ENCODE measurements around the gene GABRD. TPM values are rescaled to one million over a fixed set of nuclear protein-coding genes. Genes with fewer than 3 reads are reported as not detected.

The GABRD gene
- total and polyA plus RNA-seq, 2 of the 13 experiments (the other 11 are each of a cell fraction or from before 2014, with no cell fraction given): not detected

DNA sequence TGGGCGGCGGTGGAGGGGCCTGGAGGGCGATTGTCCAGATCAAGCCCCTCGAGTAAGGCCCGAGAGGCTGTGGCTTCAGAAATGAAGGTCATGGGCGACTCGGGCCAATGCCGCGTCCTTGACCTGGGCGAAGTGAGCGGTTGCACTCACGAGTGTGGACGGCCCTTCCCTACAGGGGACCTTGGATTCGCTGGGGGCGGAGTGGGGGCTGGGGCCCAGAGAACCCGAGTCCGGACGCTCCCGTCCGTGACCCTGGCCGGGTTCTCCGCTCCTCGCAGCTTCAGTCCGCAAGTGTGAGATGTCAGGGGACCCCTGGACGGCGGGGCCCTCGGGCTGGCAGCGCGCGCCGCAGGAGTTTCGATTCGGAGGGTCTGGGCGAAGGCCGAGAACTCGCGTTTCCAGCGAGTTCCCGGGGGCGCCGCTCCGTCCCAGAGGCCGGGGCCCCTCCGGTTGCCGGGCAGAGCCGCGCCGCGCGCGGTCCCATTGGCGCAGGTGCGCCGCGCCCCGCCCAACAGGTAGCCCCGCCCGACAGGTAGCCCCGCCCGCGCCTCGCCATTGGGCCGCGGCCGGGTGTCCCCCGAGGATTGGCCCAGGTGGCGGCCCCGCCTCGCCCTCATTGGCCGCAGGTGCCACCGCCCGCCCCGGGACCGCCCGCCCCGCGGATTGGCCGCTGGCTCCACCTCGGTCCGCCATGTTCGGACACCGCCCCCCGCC, 30.7 kb downstream of the GABRD start, which contains the start of gene PRKCZ (continued):
- TF ChIP-seq ZFP91 (CRISPR knock-in tag; IDR thresholded peaks at IDR 0.05; ENCODE audit: borderline replicate concordance) (peak; percentile 63; the same call in 1 of the 2 replicates), YY1 (IDR thresholded peaks at IDR 0.05; ENCODE audit: insufficient read depth, insufficient replicate concordance, low read depth, low read length) (peak; percentile 76), NFE2L2 (IDR thresholded peaks at IDR 0.05; ENCODE audit: low read length) (no peak), HDAC2 (CRISPR knock-in tag; IDR thresholded peaks at IDR 0.05) (peak; percentile 51), KMT2A (CRISPR knock-in tag; IDR thresholded peaks at IDR 0.05) (peak; percentile 60), ZSCAN20 (CRISPR knock-in tag; IDR thresholded peaks at IDR 0.05; ENCODE audit: borderline replicate concordance) (peak; percentile 90; the same call in 1 of the 2 replicates), SOX13 (IDR thresholded peaks at IDR 0.05) (no peak), SOX13 (CRISPR knock-in tag; conservative IDR thresholded peaks at IDR 0.05 in 1 of 2, IDR thresholded peaks at IDR 0.05 in 1 of 2) (peak in 1 of 2 experiments; percentile 18; a peak in 1 of 4 replicates), ATF7-NPFF (CRISPR knock-in tag; IDR thresholded peaks at IDR 0.05; ENCODE audit: low read depth) (0 out of 2 replicates have a peak, but pooled peaks have one; percentile 62), ZSCAN30 (CRISPR knock-in tag; IDR thresholded peaks at IDR 0.05) (no peak), ZNF350 (CRISPR knock-in tag; IDR thresholded peaks at IDR 0.05; ENCODE audit: borderline replicate concordance, low read depth) (peak; percentile 46; the same call in 1 of the 2 replicates), PHF5A (CRISPR knock-in tag; IDR thresholded peaks at IDR 0.05; ENCODE audit: low read depth, unreplicated experiment) (no peak), KMT2B (CRISPR knock-in tag; IDR thresholded peaks at IDR 0.05) (0 out of 2 replicates have a peak, but pooled peaks have one; percentile 21), CHD2 (IDR thresholded peaks at IDR 0.05; ENCODE audit: low read depth, low read length) (peak; percentile 65; the same call in 1 of the 2 replicates)
- TF ChIP-seq, protein P1, sequence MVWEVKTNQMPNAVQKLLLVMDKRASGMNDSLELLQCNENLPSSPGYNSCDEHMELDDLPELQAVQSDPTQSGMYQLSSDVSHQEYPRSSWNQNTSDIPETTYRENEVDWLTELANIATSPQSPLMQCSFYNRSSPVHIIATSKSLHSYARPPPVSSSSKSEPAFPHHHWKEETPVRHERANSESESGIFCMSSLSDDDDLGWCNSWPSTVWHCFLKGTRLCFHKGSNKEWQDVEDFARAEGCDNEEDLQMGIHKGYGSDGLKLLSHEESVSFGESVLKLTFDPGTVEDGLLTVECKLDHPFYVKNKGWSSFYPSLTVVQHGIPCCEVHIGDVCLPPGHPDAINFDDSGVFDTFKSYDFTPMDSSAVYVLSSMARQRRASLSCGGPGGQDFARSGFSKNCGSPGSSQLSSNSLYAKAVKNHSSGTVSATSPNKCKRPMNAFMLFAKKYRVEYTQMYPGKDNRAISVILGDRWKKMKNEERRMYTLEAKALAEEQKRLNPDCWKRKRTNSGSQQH (CRISPR knock-in tag; IDR thresholded peaks at IDR 0.05; ENCODE audit: low read depth): no peak
- TF ChIP-seq, protein P2, sequence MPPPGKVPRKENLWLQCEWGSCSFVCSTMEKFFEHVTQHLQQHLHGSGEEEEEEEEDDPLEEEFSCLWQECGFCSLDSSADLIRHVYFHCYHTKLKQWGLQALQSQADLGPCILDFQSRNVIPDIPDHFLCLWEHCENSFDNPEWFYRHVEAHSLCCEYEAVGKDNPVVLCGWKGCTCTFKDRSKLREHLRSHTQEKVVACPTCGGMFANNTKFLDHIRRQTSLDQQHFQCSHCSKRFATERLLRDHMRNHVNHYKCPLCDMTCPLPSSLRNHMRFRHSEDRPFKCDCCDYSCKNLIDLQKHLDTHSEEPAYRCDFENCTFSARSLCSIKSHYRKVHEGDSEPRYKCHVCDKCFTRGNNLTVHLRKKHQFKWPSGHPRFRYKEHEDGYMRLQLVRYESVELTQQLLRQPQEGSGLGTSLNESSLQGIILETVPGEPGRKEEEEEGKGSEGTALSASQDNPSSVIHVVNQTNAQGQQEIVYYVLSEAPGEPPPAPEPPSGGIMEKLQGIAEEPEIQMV (CRISPR knock-in tag; IDR thresholded peaks at IDR 0.05; ENCODE audit: low read depth): peak; percentile 98
- TF ChIP-seq, protein P3, sequence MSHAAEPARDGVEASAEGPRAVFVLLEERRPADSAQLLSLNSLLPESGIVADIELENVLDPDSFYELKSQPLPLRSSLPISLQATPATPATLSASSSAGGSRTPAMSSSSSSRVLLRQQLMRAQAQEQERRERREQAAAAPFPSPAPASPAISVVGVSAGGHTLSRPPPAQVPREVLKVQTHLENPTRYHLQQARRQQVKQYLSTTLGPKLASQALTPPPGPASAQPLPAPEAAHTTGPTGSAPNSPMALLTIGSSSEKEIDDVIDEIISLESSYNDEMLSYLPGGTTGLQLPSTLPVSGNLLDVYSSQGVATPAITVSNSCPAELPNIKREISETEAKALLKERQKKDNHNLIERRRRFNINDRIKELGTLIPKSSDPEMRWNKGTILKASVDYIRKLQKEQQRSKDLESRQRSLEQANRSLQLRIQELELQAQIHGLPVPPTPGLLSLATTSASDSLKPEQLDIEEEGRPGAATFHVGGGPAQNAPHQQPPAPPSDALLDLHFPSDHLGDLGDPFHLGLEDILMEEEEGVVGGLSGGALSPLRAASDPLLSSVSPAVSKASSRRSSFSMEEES (CRISPR knock-in tag; IDR thresholded peaks at IDR 0.05): 0 out of 2 replicates have a peak, but pooled peaks have one; percentile 9
- TF ChIP-seq, protein P4, sequence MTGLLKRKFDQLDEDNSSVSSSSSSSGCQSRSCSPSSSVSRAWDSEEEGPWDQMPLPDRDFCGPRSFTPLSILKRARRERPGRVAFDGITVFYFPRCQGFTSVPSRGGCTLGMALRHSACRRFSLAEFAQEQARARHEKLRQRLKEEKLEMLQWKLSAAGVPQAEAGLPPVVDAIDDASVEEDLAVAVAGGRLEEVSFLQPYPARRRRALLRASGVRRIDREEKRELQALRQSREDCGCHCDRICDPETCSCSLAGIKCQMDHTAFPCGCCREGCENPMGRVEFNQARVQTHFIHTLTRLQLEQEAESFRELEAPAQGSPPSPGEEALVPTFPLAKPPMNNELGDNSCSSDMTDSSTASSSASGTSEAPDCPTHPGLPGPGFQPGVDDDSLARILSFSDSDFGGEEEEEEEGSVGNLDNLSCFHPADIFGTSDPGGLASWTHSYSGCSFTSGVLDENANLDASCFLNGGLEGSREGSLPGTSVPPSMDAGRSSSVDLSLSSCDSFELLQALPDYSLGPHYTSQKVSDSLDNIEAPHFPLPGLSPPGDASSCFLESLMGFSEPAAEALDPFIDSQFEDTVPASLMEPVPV (CRISPR knock-in tag; IDR thresholded peaks at IDR 0.05): 0 out of 2 replicates have a peak, but pooled peaks have one; percentile 5

Data from HepG2 (cell line).